GM18517 (cell line): ENCODE data around the gene GNB5.

Source experiments
- ATAC-seq: cut with Tn5 transposase; IDR thresholded peaks from one replicate; pipeline ENCODE4 v1.9.1; 2021; ENCODE audit warnings: mild to moderate bottlenecking, moderate library complexity; ENCODE audit not compliant: unreplicated experiment

The GNB5 gene

GRCh38 chr15:52115598-52116427, 75.4 kb downstream of the GNB5 start:
- no peak for ATAC-seq

GRCh38 chr15:52114261-52115055, 76.7 kb downstream of the GNB5 start:
- no peak for ATAC-seq

- no peak for ATAC-seq
Observed at GRCh38 chr15:52113708-52114107, 77.5 kb downstream of the GNB5 start.

GRCh38 chr15:52113235-52113634, 78.0 kb downstream of the GNB5 start:
- ATAC-seq, result no peak

GRCh38 chr15:52112203-52112750, 78.9 kb downstream of the GNB5 start:
- ATAC-seq, result no peak

GRCh38 chr15:52111517-52112202, 79.5 kb downstream of the GNB5 start:
- ATAC-seq, result no peak

GRCh38 chr15:52109559-52110451, 81.4 kb downstream of the GNB5 start:
- peak; percentile 42 for ATAC-seq

GRCh38 chr15:52107238-52107637, 84.0 kb downstream of the GNB5 start:
- no peak for ATAC-seq

GRCh38 chr15:52106641-52107040, 84.6 kb downstream of the GNB5 start:
- ATAC-seq, result no peak

GRCh38 chr15:52105846-52106245, 85.3 kb downstream of the GNB5 start:
- no peak for ATAC-seq

GRCh38 chr15:52104532-52105004, 86.6 kb downstream of the GNB5 start:
- peak; percentile 41 for ATAC-seq

- peak; percentile 71 for ATAC-seq
Observed at GRCh38 chr15:52103217-52104207, 87.7 kb downstream of the GNB5 start.

- ATAC-seq, result no peak
Observed at GRCh38 chr15:52102463-52102862, 88.7 kb downstream of the GNB5 start.

- no peak for ATAC-seq
Observed at GRCh38 chr15:52101542-52102323, 89.5 kb downstream of the GNB5 start.

GRCh38 chr15:52100807-52101442, 90.3 kb downstream of the GNB5 start:
- no peak for ATAC-seq

- no peak for ATAC-seq
Observed at GRCh38 chr15:52099651-52100272, 91.4 kb downstream of the GNB5 start.

GRCh38 chr15:52098323-52098722, 92.9 kb downstream of the GNB5 start:
- ATAC-seq, result no peak
